GM12865 (cell line): Measurements from ENCODE around the gene GORASP1.

Experiments used
- DNase-seq: peaks from one replicate; pipeline ENCODE4 v3.0.0; 2010; ENCODE audit warnings: low read depth
- H3K4me3 ChIP-seq: 2 replicates; pipeline ENCODE4 v1.5.1; 2011; ENCODE audit warnings: mild to moderate bottlenecking, low read depth, low read length, control low read depth
- CTCF ChIP-seq: IDR thresholded peaks from 2 replicates; pipeline ENCODE4 v1.5.1; 2011; ENCODE audit warnings: low read length, control low read depth, low read depth, inconsistent platforms; ENCODE audit not compliant: insufficient read depth; ENCODE audit errors: missing control alignments

GORASP1 gene

GRCh38 chr3:39134305-39134704, 26.9 kb upstream of the GORASP1 start:
- no peak for DNase-seq
- no peak overlapping the region for H3K4me3 ChIP-seq
- no peak for TF ChIP-seq CTCF

- H3K4me3 ChIP-seq: no peak overlapping the region
- no peak for DNase-seq
- TF ChIP-seq CTCF: no peak
Observed at GRCh38 chr3:39133822-39134221, 26.4 kb upstream of the GORASP1 start.

GRCh38 chr3:39133093-39133490, 25.7 kb upstream of the GORASP1 start:
- H3K4me3 ChIP-seq: no peak overlapping the region
- TF ChIP-seq CTCF: no peak
- DNase-seq: no peak

- no peak overlapping the region for H3K4me3 ChIP-seq
- TF ChIP-seq CTCF: no peak
- DNase-seq: no peak
Observed at GRCh38 chr3:39132096-39133092, 25.0 kb upstream of the GORASP1 start.

- no peak overlapping the region for H3K4me3 ChIP-seq
- no peak for TF ChIP-seq CTCF
- no peak for DNase-seq
Observed at GRCh38 chr3:39130693-39131265, 23.4 kb upstream of the GORASP1 start.

GRCh38 chr3:39130026-39130425, 22.6 kb upstream of the GORASP1 start:
- DNase-seq: no peak
- no peak overlapping the region for H3K4me3 ChIP-seq
- TF ChIP-seq CTCF: no peak
